OCI-LY3 (cell line): ENCODE results near the gene KLK12.

ENCODE experiments used
- H2AFZ ChIP-seq: fragments of 200-600, 300-600 bp; shearing (Covaris generic); 2 replicates; pipeline ENCODE4 v1.6.0; 2014; ENCODE audit warnings: antibody characterized with exemption, low read depth, low read length
- H3K27ac ChIP-seq: fragments of 200-600, 300-600 bp; sonication (generic); 2 replicates; pipeline ENCODE4 v1.5.1; 2014; ENCODE audit warnings: mild to moderate bottlenecking, low read length, moderate library complexity, mixed read lengths
- H3K27me3 ChIP-seq: fragments of 200-600, 300-600 bp; sonication (generic); 2 replicates; pipeline ENCODE4 v1.6.1; 2014; ENCODE audit warnings: low read depth, low read length, mixed read lengths
- H3K36me3 ChIP-seq: fragments of 200-600, 300-600 bp; sonication (generic); replicated peaks from 2 replicates; pipeline ENCODE3; 2014; ENCODE audit warnings: low read depth, low read length, mixed read lengths
- H3K4me1 ChIP-seq: fragments of 300-600, 200-600 bp; sonication (generic); 2 replicates; pipeline ENCODE4 v1.6.1; 2014; ENCODE audit warnings: low read length, mixed read lengths
- H3K4me2 ChIP-seq: fragments of 200-600, 300-600 bp; sonication (generic); 2 replicates; pipeline ENCODE4 v1.6.1; 2014; ENCODE audit warnings: low read length, mixed read lengths
- H3K4me3 ChIP-seq: fragments of 300-600, 200-600 bp; sonication (generic); 2 replicates; pipeline ENCODE4 v1.5.1; 2014; ENCODE audit warnings: antibody characterized with exemption, mild to moderate bottlenecking, low read length, moderate library complexity
- H3K79me2 ChIP-seq: fragments of 300-600, 200-600 bp; shearing (Covaris generic); 2 replicates; pipeline ENCODE4 v1.6.1; 2014; ENCODE audit warnings: mild to moderate bottlenecking, low read length, mixed read lengths
- H3K9ac ChIP-seq: fragments of 300-600, 200-600 bp; shearing (Covaris generic); 2 replicates; pipeline ENCODE4 v1.6.0; 2014; ENCODE audit warnings: mild to moderate bottlenecking, low read length, moderate library complexity
- H3K9me3 ChIP-seq: fragments of 200-600, 300-600 bp; shearing (Covaris generic); 2 replicates; pipeline ENCODE4 v1.6.1; 2014; ENCODE audit warnings: low read length, mixed read lengths; ENCODE audit not compliant: insufficient read depth
- H4K20me1 ChIP-seq: fragments of 200-600, 300-600 bp; sonication (generic); 2 replicates; pipeline ENCODE4 v1.6.1; 2016; ENCODE audit warnings: low read length, mixed read lengths; ENCODE audit not compliant: insufficient read depth
- CTCF ChIP-seq: fragments of 200-600, 300-600 bp; sonication (generic); IDR thresholded peaks from 2 replicates; pipeline ENCODE4 v1.5.1; 2014; ENCODE audit warnings: antibody characterized with exemption, low read length, low read depth
- EZH2phosphoT487 ChIP-seq: fragments of 200-600 bp; shearing (Covaris generic); IDR thresholded peaks from 2 replicates; pipeline ENCODE4 v1.6.1; 2018; ENCODE audit warnings: antibody characterized with exemption, mixed run types, low read depth

KLK12 gene

GRCh38 chr19:51059715-51060114 is 24.9 kb upstream of the KLK12 start:
- no peak overlapping the region for H3K4me2 ChIP-seq
- no peak overlapping the region for H3K4me3 ChIP-seq
- no peak for TF ChIP-seq EZH2phosphoT487
- TF ChIP-seq CTCF, result no peak
- no peaks in the 10 kb centered on the region for H3K9me3 ChIP-seq
- peaks cover 53% of the 10 kb centered on the region for H3K27me3 ChIP-seq
- no peaks in the 10 kb centered on the region for H3K4me1 ChIP-seq
- H3K27ac ChIP-seq, result no peak overlapping the region
- H3K79me2 ChIP-seq, result no peaks in the 10 kb centered on the region
- no peak overlapping the region for H2AFZ ChIP-seq
- H3K36me3 ChIP-seq, result no peaks in the 10 kb centered on the region
- no peak overlapping the region for H3K9ac ChIP-seq
- H4K20me1 ChIP-seq, result no peaks in the 10 kb centered on the region

DNA sequence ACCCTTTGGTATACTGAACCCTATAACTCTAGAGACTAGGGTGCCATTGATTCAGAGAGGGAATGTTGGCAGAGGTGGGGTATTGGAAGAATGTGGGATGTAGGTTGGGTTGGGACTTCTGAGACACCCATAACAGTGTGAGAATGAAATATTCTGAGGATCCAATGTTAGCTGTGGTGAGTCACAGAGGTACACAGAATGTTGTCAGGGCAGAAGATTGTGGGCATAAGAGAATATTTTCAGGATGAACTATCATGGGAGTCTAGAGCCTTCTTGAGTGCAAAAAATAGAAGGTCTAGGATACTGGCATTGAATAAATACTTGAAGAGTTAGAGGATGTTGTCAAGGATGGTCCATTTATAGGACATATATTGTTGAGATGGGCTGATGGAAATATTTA is 21.1 kb upstream of the KLK12 start:
- TF ChIP-seq EZH2phosphoT487, result no peak
- no peak for TF ChIP-seq CTCF
- Histone ChIP-seq H3K4me3 (no peak overlapping the region), H3K36me3 (no peaks in the 10 kb centered on the region), H3K27me3 (peaks cover 54% of the 10 kb centered on the region), H3K9ac (no peak overlapping the region), H4K20me1 (no peaks in the 10 kb centered on the region), H3K4me2 (no peak overlapping the region), H3K4me1 (no peaks in the 10 kb centered on the region), H2AFZ (no peak overlapping the region), H3K79me2 (no peaks in the 10 kb centered on the region), H3K9me3 (no peaks in the 10 kb centered on the region), H3K27ac (no peak overlapping the region)

DNA sequence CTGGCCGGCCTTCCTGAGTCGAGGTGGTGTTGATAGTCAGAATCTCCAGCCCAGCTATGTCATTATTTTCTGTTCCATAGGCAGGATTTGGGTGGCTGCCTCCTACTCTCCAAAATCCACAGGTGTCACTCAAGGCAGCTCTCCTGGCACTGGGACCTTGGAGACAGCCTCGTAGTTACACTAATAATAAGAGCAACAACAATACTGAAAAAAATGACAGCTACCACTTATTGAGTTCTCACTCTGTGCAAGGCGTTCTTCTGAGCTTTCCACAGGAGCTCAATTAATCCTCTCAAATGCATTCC is 12.2 kb upstream of the KLK12 start:
- no peak overlapping the region for H3K27ac ChIP-seq
- H3K4me3 ChIP-seq, result no peak overlapping the region
- H4K20me1 ChIP-seq, result no peaks in the 10 kb centered on the region
- H2AFZ ChIP-seq, result no peak overlapping the region
- no peaks in the 10 kb centered on the region for H3K4me1 ChIP-seq
- H3K4me2 ChIP-seq, result no peak overlapping the region
- H3K36me3 ChIP-seq, result no peaks in the 10 kb centered on the region
- H3K79me2 ChIP-seq, result no peaks in the 10 kb centered on the region
- H3K27me3 ChIP-seq, result peaks cover 9% of the 10 kb centered on the region; the same call in 1 of the 2 replicates
- H3K9me3 ChIP-seq, result no peaks in the 10 kb centered on the region
- H3K9ac ChIP-seq, result no peak overlapping the region
- TF ChIP-seq EZH2phosphoT487, result no peak
- no peak for TF ChIP-seq CTCF

DNA sequence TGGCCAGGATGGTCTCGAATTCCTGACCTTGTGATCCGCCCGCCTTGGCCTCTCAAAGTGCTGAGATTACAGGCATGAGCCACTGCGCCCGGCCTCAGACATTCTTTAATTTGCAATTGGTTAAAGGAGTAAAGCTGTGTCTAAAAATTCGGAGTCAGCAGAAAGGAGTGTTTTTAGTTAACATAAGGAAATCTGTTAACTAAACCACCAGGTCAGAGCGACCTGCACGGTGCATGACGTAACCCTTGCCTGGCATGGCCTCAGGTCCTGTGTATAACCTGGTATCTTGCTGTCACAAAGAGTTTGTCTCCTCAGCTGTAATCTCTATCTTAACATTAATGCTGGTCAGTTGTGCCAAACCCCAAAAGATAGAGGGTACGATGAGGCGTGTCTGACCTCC is 9.5 kb upstream of the KLK12 start:
- H3K9me3 ChIP-seq, result no peaks in the 10 kb centered on the region
- H3K9ac ChIP-seq, result no peak overlapping the region
- peaks cover 7% of the 10 kb centered on the region; the same call in 1 of the 2 replicates for H3K27me3 ChIP-seq
- H3K27ac ChIP-seq, result no peak overlapping the region
- no peaks in the 10 kb centered on the region for H3K4me1 ChIP-seq
- H3K79me2 ChIP-seq, result no peaks in the 10 kb centered on the region
- TF ChIP-seq CTCF (no peak), EZH2phosphoT487 (no peak)
- no peaks in the 10 kb centered on the region for H3K36me3 ChIP-seq
- H2AFZ ChIP-seq, result no peak overlapping the region
- H3K4me2 ChIP-seq, result no peak overlapping the region
- no peaks in the 10 kb centered on the region for H4K20me1 ChIP-seq
- no peak overlapping the region for H3K4me3 ChIP-seq
